ENCODE data around the gene PCDHA9.
"Not testable (repeated sequence)": the region's sequence is repeated elsewhere in the genome, so short reads cannot be mapped to it uniquely, and the experiment has no call there.

Gene PCDHA9, protein sequence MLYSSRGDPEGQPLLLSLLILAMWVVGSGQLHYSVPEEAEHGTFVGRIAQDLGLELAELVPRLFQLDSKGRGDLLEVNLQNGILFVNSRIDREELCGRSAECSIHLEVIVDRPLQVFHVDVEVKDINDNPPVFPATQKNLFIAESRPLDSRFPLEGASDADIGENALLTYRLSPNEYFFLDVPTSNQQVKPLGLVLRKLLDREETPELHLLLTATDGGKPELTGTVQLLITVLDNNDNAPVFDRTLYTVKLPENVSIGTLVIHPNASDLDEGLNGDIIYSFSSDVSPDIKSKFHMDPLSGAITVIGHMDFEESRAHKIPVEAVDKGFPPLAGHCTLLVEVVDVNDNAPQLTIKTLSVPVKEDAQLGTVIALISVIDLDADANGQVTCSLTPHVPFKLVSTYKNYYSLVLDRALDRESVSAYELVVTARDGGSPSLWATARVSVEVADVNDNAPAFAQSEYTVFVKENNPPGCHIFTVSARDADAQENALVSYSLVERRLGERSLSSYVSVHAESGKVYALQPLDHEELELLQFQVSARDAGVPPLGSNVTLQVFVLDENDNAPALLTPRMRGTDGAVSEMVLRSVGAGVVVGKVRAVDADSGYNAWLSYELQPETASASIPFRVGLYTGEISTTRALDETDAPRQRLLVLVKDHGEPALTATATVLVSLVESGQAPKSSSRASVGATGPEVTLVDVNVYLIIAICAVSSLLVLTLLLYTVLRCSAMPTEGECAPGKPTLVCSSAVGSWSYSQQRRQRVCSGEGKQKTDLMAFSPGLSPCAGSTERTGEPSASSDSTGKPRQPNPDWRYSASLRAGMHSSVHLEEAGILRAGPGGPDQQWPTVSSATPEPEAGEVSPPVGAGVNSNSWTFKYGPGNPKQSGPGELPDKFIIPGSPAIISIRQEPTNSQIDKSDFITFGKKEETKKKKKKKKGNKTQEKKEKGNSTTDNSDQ

DNA sequence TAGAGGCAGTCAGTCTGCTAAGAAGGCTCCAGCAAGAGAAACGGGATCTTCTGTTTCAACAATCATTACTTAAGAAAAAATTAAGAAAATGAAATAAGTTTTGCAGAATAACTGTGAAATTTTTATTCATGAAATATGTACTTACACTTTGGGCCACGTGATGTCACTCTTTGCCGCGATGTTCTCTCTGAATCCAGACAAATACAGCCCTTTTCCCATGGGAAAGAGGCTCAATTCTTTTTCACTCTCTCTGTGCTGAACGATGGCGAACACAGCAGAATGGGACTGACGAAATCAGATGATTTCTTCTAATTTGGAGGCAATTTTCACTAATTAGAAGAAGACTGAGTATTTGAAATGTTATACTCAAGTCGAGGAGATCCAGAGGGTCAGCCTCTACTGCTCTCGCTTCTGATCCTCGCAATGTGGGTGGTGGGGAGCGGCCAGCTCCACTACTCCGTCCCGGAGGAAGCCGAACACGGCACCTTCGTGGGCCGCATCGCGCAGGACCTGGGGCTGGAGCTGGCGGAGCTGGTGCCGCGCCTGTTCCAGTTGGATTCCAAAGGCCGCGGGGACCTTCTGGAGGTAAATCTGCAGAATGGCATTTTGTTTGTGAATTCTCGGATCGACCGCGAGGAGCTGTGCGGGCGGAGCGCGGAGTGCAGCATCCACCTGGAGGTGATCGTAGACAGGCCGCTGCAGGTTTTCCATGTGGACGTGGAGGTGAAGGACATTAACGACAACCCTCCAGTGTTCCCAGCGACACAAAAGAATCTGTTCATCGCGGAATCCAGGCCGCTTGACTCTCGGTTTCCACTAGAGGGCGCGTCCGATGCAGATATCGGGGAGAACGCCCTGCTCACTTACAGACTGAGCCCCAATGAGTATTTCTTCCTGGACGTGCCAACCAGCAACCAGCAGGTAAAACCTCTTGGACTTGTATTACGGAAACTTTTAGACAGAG, at the start of gene PCDHA9:
Gene PCDHA9, plus strand, starts transcription at position 244 of the 964 bp plus-strand sequence. Its CDS starts 114 bp downstream, at position 358.
- not testable (repeated sequence) for DNase-seq (ENCODE audit: low read depth)

DNA sequence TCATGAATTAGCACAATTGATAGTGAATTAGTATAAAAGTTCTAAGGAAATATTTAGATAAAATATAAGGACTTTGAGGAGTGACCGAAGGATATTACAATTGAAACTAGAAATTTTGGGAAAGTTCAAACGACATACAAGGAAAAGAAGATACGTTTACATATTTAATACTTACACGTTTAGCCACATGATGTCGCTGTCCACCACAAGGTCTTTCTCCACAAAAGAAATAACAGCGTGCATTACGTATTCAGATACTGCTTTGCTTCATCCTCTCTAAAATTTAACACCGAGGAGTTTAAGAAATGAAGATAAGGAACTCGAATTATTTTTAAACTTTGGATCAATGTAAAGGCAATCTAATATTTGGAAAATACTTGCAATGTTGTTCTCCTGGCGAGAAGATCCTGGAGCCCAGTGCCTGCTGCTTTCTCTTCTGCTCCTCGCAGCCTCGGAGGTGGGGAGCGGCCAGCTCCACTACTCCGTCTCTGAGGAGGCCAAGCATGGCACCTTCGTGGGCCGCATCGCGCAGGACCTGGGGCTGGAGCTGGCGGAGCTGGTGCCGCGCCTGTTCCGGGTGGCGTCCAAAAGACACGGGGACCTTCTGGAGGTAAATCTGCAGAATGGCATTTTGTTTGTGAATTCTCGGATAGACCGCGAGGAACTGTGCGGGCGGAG, 47.2 kb upstream of the PCDHA9 start, which contains the start of gene PCDHA3:
Gene PCDHA3, plus strand, starts transcription at position 242 of the 678 bp plus-strand sequence.
- no peak for DNase-seq (ENCODE audit: low read depth)

DNA sequence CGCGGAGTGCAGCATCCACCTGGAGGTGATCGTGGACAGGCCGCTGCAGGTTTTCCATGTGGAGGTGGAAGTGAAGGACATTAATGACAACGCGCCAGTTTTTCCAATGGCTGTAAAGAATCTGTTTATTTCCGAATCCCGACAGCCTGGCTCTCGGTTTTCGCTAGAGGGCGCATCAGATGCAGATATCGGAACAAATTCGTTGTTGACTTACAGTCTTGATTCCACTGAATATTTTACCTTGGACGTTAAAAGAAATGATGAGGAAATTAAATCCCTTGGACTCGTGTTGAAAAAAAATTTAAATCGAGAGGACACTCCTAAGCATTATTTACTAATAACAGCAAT, 46.7 kb upstream of the PCDHA9 start:
- no peak for DNase-seq (ENCODE audit: low read depth)

DNA sequence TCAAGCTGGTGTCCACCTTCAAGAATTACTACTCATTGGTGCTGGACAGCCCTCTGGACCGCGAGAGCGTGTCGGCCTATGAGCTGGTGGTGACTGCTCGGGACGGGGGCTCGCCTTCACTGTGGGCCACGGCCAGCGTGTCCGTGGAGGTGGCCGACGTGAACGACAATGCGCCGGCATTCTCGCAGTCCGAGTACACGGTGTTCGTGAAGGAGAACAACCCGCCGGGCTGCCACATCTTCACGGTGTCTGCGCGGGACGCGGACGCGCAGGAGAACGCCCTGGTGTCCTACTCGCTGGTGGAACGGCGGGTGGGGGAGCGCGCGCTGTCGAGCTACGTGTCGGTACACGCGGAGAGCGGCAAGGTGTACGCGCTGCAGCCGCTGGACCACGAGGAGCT, 45.8 kb upstream of the PCDHA9 start:
- not testable (repeated sequence) for DNase-seq (ENCODE audit: low read depth)

DNA sequence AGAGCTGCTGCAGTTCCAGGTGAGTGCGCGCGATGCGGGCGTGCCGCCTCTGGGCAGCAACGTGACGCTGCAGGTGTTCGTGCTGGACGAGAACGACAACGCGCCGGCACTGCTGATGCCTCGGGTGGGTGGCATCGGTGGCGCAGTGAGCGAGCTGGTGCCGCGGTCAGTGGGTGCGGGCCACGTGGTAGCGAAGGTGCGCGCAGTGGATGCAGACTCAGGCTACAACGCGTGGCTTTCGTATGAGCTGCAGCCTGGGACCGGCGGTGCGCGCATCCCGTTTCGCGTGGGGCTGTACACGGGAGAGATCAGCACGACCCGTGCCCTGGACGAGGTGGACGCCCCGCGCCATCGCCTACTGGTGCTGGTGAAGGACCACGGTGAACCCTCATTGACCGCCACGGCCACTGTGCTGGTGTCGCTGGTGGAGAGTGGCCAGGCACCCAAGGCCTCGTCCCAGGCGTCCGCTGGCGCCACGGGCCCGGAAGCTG, 45.4 kb upstream of the PCDHA9 start:
- no peak for DNase-seq (ENCODE audit: low read depth)

DNA sequence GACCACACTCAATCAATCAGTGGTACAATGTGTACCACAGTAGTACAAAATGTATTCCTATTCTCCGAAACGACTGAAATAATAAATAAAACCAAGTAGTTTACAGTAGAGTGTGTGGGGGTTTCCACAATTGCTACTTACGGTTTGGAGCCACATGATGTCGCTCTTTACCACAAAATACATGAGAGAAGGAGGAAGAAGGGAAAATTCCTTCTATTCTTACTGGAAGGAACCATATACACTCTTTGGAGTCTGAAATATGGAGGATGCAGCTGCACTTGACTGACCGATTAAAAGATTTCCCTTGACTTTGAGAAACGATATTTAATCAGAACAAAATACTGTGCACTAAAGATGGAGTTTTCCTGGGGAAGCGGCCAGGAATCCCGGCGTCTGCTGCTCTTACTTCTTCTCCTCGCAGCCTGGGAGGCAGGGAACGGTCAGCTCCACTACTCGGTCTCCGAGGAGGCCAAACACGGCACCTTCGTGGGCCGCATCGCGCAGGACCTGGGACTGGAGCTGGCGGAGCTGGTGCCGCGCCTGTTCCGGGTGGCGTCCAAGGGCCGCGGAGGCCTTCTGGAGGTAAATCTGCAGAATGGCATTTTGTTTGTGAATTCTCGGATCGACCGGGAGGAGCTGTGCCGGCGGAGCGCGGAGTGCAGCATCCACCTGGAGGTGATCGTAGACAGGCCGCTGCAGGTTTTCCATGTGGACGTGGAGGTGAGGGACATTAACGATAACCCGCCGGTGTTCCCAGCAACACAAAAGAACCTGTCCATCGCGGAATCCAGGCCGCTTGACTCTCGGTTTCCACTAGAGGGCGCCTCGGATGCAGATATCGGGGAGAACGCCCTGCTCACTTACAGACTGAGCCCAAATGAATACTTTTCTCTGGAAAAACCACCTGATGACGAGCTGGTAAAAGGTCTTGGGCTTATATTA, 41.1 kb upstream of the PCDHA9 start, which contains the start of gene PCDHA4:
Gene PCDHA4, plus strand, starts transcription at position 235 of the 942 bp plus-strand sequence.
- DNase-seq (ENCODE audit: low read depth): no peak

DNA sequence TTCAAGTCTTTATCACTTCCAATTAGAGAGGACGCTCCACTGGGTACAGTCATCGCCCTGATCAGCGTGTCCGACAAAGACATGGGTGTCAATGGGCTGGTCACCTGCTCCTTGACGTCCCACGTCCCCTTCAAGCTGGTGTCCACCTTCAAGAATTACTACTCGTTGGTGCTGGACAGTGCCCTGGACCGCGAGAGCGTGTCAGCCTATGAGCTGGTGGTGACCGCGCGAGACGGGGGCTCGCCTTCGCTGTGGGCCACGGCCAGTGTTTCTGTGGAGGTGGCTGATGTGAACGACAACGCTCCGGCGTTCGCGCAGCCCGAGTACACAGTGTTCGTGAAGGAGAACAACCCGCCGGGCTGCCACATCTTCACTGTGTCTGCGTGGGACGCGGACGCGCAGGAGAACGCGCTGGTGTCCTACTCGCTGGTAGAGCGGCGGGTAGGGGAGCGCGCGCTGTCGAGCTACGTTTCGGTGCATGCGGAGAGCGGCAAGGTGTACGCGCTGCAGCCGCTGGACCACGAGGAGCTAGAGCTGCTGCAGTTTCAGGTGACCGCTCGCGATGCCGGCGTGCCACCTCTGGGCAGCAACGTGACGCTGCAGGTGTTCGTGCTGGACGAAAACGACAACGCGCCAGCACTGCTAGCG, 39.8 kb upstream of the PCDHA9 start:
- DNase-seq (ENCODE audit: low read depth): not testable (repeated sequence)

DNA sequence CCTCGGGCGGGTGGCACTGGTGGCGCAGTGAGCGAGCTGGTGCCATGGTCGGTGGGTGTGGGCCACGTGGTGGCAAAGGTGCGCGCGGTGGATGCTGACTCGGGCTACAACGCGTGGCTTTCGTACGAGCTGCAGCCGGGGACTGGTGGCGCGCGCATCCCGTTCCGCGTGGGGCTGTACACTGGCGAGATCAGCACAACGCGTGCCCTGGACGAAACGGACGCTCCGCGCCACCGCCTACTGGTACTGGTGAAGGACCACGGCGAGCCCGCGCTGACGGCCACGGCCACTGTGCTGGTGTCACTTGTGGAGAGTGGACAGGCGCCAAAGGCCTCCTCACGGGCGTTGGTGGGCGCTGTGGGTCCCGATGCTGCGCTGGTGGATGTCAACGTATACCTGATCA, 39.3 kb upstream of the PCDHA9 start:
- DNase-seq (ENCODE audit: low read depth): no peak

DNA sequence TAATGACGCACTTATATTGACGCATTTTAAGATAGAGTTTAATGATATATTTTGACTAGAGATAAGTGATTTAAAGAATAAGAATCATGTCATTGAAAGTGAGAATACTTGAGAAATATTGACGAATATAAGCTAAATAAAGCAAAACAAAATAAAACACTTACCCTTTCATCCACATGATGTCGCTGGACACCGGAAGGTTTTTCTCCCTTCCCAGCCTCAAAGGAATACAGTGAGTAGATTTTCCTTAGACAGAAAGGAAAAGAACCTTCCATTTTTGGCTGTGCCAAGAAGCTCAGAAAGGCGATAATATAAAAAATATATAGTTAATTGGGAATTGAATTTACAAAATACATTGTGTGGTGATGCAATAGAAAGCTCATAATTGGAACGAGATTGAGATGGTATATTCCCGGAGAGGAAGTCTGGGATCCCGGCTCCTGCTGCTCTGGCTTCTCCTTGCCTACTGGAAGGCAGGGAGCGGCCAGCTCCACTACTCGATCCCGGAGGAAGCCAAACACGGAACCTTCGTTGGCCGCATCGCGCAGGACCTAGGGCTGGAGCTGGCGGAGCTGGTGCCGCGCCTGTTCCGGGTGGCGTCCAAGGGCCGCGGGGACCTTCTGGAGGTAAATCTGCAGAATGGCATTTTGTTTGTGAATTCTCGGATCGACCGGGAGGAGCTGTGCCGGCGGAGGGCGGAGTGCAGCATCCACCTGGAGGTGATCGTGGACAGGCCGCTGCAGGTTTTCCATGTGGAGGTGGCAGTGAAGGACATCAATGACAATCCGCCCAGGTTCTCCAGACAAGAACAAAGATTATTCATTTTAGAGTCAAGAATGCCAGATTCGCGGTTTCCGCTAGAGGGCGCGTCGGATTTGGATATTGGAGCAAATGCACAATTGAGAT, 26.6 kb upstream of the PCDHA9 start, which contains the start of gene PCDHA5:
Gene PCDHA5, plus strand, starts transcription at position 239 of the 906 bp plus-strand sequence.
- no peak for DNase-seq (ENCODE audit: low read depth)

DNA sequence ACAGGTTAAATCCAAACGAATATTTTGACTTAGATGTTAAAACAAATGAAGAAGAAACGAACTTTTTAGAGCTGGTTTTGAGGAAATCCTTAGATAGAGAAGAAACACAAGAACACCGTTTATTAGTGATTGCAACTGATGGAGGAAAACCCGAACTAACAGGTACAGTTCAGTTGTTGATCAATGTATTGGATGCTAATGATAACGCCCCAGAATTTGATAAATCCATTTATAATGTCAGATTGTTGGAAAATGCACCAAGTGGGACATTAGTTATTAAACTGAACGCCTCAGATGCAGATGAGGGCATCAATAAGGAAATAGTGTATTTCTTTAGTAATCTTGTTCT, 25.9 kb upstream of the PCDHA9 start:
- DNase-seq (ENCODE audit: low read depth): no peak

DNA sequence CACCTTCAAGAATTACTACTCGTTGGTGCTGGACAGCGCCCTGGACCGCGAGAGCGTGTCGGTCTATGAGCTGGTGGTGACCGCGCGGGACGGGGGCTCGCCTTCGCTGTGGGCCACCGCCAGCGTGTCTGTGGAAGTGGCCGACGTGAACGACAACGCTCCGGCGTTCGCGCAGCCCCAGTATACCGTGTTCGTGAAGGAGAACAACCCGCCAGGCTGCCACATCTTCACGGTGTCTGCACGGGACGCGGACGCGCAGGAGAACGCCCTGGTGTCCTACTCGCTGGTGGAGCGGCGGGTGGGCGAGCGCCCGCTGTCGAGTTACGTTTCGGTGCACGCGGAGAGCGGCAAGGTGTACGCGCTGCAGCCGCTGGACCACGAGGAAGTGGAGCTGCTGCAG, 25.2 kb upstream of the PCDHA9 start:
- DNase-seq (ENCODE audit: low read depth): not testable (repeated sequence)

DNA sequence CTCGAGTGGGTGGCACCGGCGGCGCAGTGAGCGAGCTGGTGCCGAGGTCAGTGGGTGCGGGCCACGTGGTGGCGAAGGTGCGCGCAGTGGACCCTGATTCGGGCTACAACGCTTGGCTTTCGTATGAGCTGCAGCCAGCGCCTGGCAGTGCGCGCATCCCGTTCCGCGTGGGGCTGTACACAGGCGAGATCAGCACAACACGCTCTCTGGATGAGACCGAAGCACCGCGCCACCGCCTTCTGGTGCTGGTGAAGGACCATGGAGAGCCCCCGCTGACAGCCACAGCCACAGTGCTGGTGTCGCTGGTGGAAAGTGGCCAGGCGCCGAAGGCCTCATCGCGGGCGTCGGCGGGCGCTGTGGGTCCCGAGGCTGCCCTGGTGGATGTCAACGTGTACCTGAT, 24.7 kb upstream of the PCDHA9 start:
- no peak for DNase-seq (ENCODE audit: low read depth)

DNA sequence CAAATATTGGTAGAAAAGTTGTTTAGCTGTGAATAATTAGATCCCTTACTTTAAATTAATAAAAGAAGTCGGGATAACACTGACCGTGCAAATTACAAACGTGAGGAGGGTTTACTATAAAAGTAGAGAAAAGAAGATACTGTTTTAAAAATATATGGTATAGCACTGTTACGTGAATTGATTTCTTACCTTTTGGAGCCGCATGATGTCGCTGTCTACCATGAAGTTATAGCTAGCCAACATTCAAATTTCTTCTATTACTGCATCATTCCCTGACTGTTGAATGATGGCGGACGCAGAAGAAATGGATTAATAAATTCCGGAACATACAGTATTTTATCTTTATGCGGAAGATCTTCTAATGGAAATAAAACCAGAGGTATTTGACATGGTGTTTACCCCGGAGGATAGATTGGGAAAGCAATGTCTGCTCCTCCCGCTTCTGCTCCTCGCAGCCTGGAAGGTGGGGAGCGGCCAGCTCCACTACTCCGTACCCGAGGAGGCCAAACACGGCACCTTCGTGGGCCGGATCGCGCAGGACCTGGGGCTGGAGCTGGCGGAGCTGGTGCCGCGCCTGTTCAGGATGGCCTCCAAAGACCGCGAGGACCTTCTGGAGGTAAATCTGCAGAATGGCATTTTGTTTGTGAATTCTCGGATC, 20.3 kb upstream of the PCDHA9 start, which contains the start of gene PCDHA6:
Gene PCDHA6, plus strand, starts transcription at position 257 of the 658 bp plus-strand sequence. Its CDS starts 132 bp downstream, at position 389.
- no peak for DNase-seq (ENCODE audit: low read depth)

DNA sequence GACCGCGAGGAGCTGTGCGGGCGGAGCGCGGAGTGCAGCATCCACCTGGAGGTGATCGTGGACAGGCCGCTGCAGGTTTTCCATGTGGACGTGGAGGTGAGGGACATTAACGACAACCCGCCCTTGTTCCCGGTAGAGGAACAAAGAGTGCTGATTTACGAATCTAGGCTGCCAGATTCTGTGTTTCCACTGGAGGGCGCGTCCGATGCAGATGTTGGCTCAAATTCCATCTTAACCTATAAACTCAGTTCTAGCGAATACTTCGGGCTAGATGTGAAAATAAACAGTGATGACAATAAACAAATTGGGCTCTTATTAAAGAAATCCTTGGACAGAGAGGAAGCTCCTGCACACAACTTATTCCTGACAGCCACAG, 19.8 kb upstream of the PCDHA9 start:
- no peak for DNase-seq (ENCODE audit: low read depth)

DNA sequence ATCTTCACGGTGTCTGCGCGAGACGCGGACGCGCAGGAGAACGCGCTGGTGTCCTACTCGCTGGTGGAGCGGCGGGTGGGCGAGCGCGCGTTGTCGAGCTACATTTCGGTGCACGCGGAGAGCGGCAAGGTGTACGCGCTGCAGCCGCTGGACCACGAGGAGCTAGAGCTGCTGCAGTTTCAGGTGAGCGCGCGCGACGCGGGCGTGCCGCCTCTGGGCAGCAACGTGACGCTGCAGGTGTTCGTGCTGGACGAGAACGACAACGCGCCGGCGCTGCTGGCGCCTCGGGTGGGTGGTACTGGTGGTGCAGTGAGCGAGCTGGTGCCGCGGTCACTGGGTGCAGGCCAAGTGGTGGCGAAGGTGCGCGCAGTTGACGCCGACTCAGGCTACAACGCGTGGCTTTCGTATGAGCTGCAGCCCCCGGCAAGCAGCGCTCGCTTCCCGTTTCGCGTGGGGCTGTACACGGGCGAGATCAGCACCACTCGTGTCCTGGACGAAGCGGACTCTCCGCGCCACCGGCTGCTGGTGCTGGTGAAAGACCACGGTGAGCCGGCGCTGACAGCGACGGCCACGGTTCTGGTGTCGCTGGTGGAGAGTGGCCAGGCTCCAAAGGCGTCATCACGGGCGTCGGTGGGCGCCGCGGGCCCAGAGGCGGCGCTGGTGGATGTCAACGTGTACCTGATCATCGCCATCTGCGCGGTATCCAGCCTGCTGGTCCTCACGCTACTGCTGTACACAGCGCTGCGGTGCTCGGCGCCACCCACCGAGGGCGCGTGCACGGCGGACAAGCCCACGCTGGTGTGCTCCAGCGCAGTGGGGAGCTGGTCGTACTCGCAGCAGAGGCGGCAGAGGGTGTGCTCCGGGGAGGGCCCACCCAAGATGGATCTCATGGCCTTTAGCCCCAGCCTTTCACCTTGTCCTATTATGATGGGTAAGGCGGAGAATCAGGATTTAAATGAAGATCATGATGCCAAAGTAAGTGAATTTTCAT, 18.4 kb upstream of the PCDHA9 start:
- not testable (repeated sequence) for DNase-seq (ENCODE audit: low read depth)

DNA sequence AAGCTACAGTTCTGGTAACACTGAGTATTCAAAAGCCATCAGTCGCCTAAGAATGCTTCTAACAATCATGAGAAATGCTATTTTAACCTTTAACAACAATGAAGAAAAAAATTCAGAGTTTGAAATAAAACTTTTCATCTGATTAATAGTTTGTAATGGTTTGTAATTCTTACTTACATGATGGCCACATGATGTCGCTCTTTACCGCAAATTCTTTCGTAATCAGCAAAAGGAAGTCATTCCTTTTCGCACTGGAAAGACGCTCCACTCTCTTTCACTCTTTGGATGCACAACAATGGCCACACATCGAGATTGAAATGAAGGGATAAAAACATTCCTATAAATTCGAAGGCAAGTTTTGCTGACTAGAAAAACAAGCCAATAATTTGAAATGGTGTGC, 14.2 kb upstream of the PCDHA9 start, which contains the start of gene PCDHA7:
Gene PCDHA7, plus strand, starts transcription at position 277 of the 400 bp plus-strand sequence. Its CDS starts 115 bp downstream, at position 392.
- no peak for DNase-seq (ENCODE audit: low read depth)
